Gastrocnemius medialis (tissue), 4 donors: ENCODE results near the gene RNF19B. TPM values are rescaled to one million over a fixed set of nuclear protein-coding genes. Genes with fewer than 3 reads are reported as not detected.

Source experiments
- ATAC-seq, 2 donors: fragments of 150-250 bp; one replicate each; pipeline ENCODE4 v1.9.1; 2016
- DNase-seq, 2 donors: peaks; one replicate each; pipeline ENCODE4 v3.0.0-alpha.2; 2019
- H3K27ac ChIP-seq, 4 donors: fragments of 200-600 bp; sonication (generic); 1 replicate in 1 of 4; 2 replicates in 3 of 4; pipeline ENCODE4 v1.5.1; 2016 to 2018; ENCODE audit warnings: mild to moderate bottlenecking in 2 of 4, moderate library complexity in 1 of 4
- H3K27me3 ChIP-seq, 3 donors: fragments of 200-600 bp; sonication (generic) in 2 of 3; 1 replicate in 1 of 3; 2 replicates in 2 of 3; pipeline versions ENCODE4 v1.5.1 to v1.6.0; 2016 to 2019; ENCODE audit warnings: mild to moderate bottlenecking in 1 of 3, moderate library complexity in 1 of 3
- H3K36me3 ChIP-seq, 2 donors: fragments of 200-600 bp; sonication (generic) in 1 of 2; one replicate each; pipeline ENCODE4 v1.5.1; 2017 to 2018
- H3K4me1 ChIP-seq, 2 donors: fragments of 200-600 bp; sonication (generic) in 1 of 2; one replicate each; pipeline ENCODE4 v1.5.1; 2016 to 2017; ENCODE audit warnings: mild to moderate bottlenecking in 2 of 2
- H3K4me3 ChIP-seq, 4 donors: fragments of 200-600 bp; sonication (generic) in 3 of 4; 1 replicate in 1 of 4; 2 replicates in 3 of 4; pipeline ENCODE4 v1.5.1; 2016 to 2019; ENCODE audit warnings: mild to moderate bottlenecking in 2 of 4
- H3K9me3 ChIP-seq, 3 donors: fragments of 200-600 bp; sonication (generic) in 2 of 3; 1 replicate in 1 of 3; 2 replicates in 2 of 3; pipeline ENCODE4 v1.5.1; 2016 to 2019
- CTCF ChIP-seq, 5 experiments: fragments of 450-650 bp in 3 of 5; fragments of 200-600 bp in 2 of 5; sonication (generic) in 2 of 5; IDR thresholded peaks in 4 of 5; conservative IDR thresholded peaks in 1 of 5; 1 replicate in 4 of 5; 2 replicates in 1 of 5; pipeline ENCODE4 v1.5.1; 2016 to 2019; ENCODE audit warnings: antibody characterized with exemption in 5 of 5, mild to moderate bottlenecking in 3 of 5, moderate library complexity in 3 of 5
- POLR2A ChIP-seq, 2 donors: fragments of 450-650 bp; IDR thresholded peaks; one replicate each; pipeline ENCODE4 v1.6.1; 2017; ENCODE audit warnings: antibody characterized with exemption in 2 of 2, mild to moderate bottlenecking in 2 of 2, moderate library complexity in 2 of 2
- in situ Hi-C, 4 donors: fragments of 200-750 bp; cut with MboI; loops; one replicate each; pipeline versions ENCODE4 v1.15.0 to v1.8.0; 2017; ENCODE audit warnings: low sequenced_read_pairs in 4 of 4
- intact Hi-C: fragments of 100-400 bp; cut with DNase I; formaldehyde crosslinking; loops from one replicate; pipeline ENCODE4 v1.15.1; 2023; ENCODE audit warnings: low total_unique reads
- total RNA-seq, 4 donors: library from RNA; depleted of rRNA; stranded (reverse); fragments of >200 nt; gene quantifications; one replicate each; pipeline versions ENCODE4 v1.1.0 to v1.2.3, GENCODE V29; 2016

RNF19B gene
- total RNA-seq, 4 donors from 2014 or later, result 22.7 to 34.4 (median 28.6) TPM

GRCh38 chr1:32900371-32900955, 64.1 kb downstream of the RNF19B start:
- peak overlapping the region in 2 of 4 donors; percentile 2 to 33 for H3K27ac ChIP-seq
- H3K4me1 ChIP-seq, result peaks cover 0 to 6% of the 10 kb centered on the region in 2 donors
- H3K4me3 ChIP-seq, result peak overlapping the region; percentile 54 to 69 (median 62)
- H3K27me3 ChIP-seq, result peaks cover 8 to 9% (median 8%) of the 10 kb centered on the region in 3 donors
- intact Hi-C loops (no loop called here), in situ Hi-C loops (no loop called here)
- DNase-seq, result no peak
- no peaks in the 10 kb centered on the region for H3K9me3 ChIP-seq
- ATAC-seq, result no peak
- no peak for TF ChIP-seq POLR2A (IDR thresholded peaks at IDR 0.05)
- no peak for TF ChIP-seq CTCF (IDR thresholded peaks at IDR 0.05 in 4 of 5, conservative IDR thresholded peaks at IDR 0.05 in 1 of 5)
- H3K36me3 ChIP-seq, result no peaks in the 10 kb centered on the region

- intact Hi-C loops, result no loop called here
- DNase-seq, result no peak
- Histone ChIP-seq H3K27me3 (peaks cover 8 to 9% (median 8%) of the 10 kb centered on the region in 3 donors), H3K9me3 (no peaks in the 10 kb centered on the region), H3K4me1 (peaks cover 0 to 6% of the 10 kb centered on the region in 2 donors), H3K27ac (no peak overlapping the region), H3K4me3 (no peak overlapping the region), H3K36me3 (no peaks in the 10 kb centered on the region)
- in situ Hi-C loops, result no loop called here
- TF ChIP-seq POLR2A (IDR thresholded peaks at IDR 0.05) (no peak), CTCF (IDR thresholded peaks at IDR 0.05 in 4 of 5, conservative IDR thresholded peaks at IDR 0.05 in 1 of 5) (no peak)
- ATAC-seq, result no peak
These were observed 64.9 kb downstream of the RNF19B start for GRCh38 chr1:32899586-32900296.

GRCh38 chr1:32898958-32899357, 65.7 kb downstream of the RNF19B start:
- Histone ChIP-seq H3K27me3 (peaks cover 9 to 11% (median 11%) of the 10 kb centered on the region in 3 donors), H3K4me1 (peaks cover 0 to 6% of the 10 kb centered on the region in 2 donors)

GRCh38 chr1:32898056-32898455, 66.6 kb downstream of the RNF19B start:
- no peak for DNase-seq
- in situ Hi-C loops, result no loop called here
- Histone ChIP-seq H3K9me3 (no peaks in the 10 kb centered on the region), H3K4me3 (no peak overlapping the region), H3K36me3 (no peaks in the 10 kb centered on the region), H3K27ac (no peak overlapping the region), H3K27me3 (peaks cover 15 to 20% (median 20%) of the 10 kb centered on the region in 3 donors), H3K4me1 (peaks cover 8 to 13% of the 10 kb centered on the region in 2 donors)
- TF ChIP-seq CTCF (IDR thresholded peaks at IDR 0.05 in 4 of 5, conservative IDR thresholded peaks at IDR 0.05 in 1 of 5) (no peak), POLR2A (IDR thresholded peaks at IDR 0.05) (no peak)
- ATAC-seq, result no peak
- intact Hi-C loops, result no loop called here

More at GRCh38 chr1:32898958-32899357, 65.7 kb downstream of the RNF19B start:
- in situ Hi-C loops (no loop called here), intact Hi-C loops (no loop called here)
- ATAC-seq (no peak), DNase-seq (no peak)
- no peak overlapping the region for H3K27ac ChIP-seq
- H3K4me3 ChIP-seq, result no peak overlapping the region
- no peak for TF ChIP-seq CTCF (IDR thresholded peaks at IDR 0.05 in 4 of 5, conservative IDR thresholded peaks at IDR 0.05 in 1 of 5)
- TF ChIP-seq POLR2A (IDR thresholded peaks at IDR 0.05), result no peak
- no peaks in the 10 kb centered on the region for H3K36me3 ChIP-seq
- H3K9me3 ChIP-seq, result no peaks in the 10 kb centered on the region
